Keratinocyte (primary cell): ENCODE measurements around the gene SLC10A4. TPM values are rescaled to one million over a fixed set of nuclear protein-coding genes. Genes with fewer than 3 reads are reported as not detected.

Source experiments
- DNase-seq: peaks from one replicate; pipeline ENCODE4 v3.0.0-alpha.2; 2011; ENCODE audit warnings: low read depth, missing footprints, low spot score
- FAIRE-seq: peaks from 2 replicates; lab custom pipeline; 2011; peaks lifted over from hg19 to GRCh38; lab: Jason Lieb, UNC
- H2AFZ ChIP-seq: 2 replicates; pipeline ENCODE4 v1.6.0; 2012; ENCODE audit warnings: low read length, control low read depth, inconsistent platforms; ENCODE audit not compliant: control insufficient read depth
- H3K27ac ChIP-seq: 2 replicates; pipeline ENCODE4 v1.5.1; 2011; ENCODE audit warnings: low read length; ENCODE audit not compliant: control insufficient read depth, insufficient read depth
- H3K27me3 ChIP-seq: 3 replicates; pipeline ENCODE4 v1.6.0; 2011; ENCODE audit warnings: low read length; ENCODE audit not compliant: control insufficient read depth, insufficient read depth; ENCODE audit errors: extremely low read depth
- H3K36me3 ChIP-seq, 2 experiments: 2 replicates in 1 of 2; 3 replicates in 1 of 2; pipeline ENCODE4 v1.5.1; 2011; ENCODE audit warnings: low read length in 2 of 2, mild to moderate bottlenecking in 1 of 2; ENCODE audit not compliant: control insufficient read depth in 2 of 2, insufficient read depth in 2 of 2; ENCODE audit errors: extremely low read depth in 1 of 2
- H3K4me1 ChIP-seq: 3 replicates; pipeline ENCODE4 v1.5.1; 2011; ENCODE audit warnings: low read length; ENCODE audit not compliant: control insufficient read depth, insufficient read depth; ENCODE audit errors: extremely low read depth
- H3K4me2 ChIP-seq: 3 replicates; pipeline ENCODE4 v1.6.0; 2011; ENCODE audit warnings: low read depth, low read length; ENCODE audit not compliant: control insufficient read depth, insufficient read depth; ENCODE audit errors: extremely low read depth
- H3K4me3 ChIP-seq, 3 experiments: fragments of 200-600 bp in 1 of 3; sonication (generic) in 1 of 3; 2 replicates in 2 of 3; 3 replicates in 1 of 3; pipeline ENCODE4 v1.5.1; 2011 to 2016; ENCODE audit warnings: low read length in 3 of 3, mild to moderate bottlenecking in 3 of 3, control low read depth in 2 of 3, inconsistent platforms in 1 of 3, low read depth in 1 of 3, mixed read lengths in 1 of 3, mixed run types in 1 of 3, moderate library complexity in 1 of 3; ENCODE audit not compliant: control insufficient read depth in 2 of 3, insufficient read depth in 2 of 3; ENCODE audit errors: extremely low read depth in 1 of 3
- H3K79me2 ChIP-seq: 2 replicates; pipeline ENCODE4 v1.6.0; 2012; ENCODE audit warnings: low read length; ENCODE audit not compliant: control insufficient read depth, insufficient read depth
- H3K9ac ChIP-seq: 3 replicates; pipeline ENCODE4 v1.6.0; 2011; ENCODE audit warnings: low read length; ENCODE audit not compliant: control insufficient read depth, insufficient read depth; ENCODE audit errors: extremely low read depth
- H3K9me1 ChIP-seq: 3 replicates; pipeline ENCODE4 v1.6.0; 2011; ENCODE audit warnings: low read length; ENCODE audit not compliant: control insufficient read depth, insufficient read depth; ENCODE audit errors: extremely low read depth
- H3K9me3 ChIP-seq: 2 replicates; pipeline ENCODE4 v1.5.1; 2012; ENCODE audit warnings: low read depth, low read length; ENCODE audit not compliant: control insufficient read depth
- H4K20me1 ChIP-seq: 3 replicates; pipeline ENCODE4 v1.6.0; 2011; ENCODE audit warnings: low read length; ENCODE audit not compliant: control insufficient read depth, insufficient read depth; ENCODE audit errors: extremely low read depth
- EZH2 ChIP-seq: IDR thresholded peaks from one replicate; pipeline ENCODE4 v1.6.1; 2012; ENCODE audit warnings: inconsistent platforms, mild to moderate bottlenecking, low read length, moderate library complexity
- dilution Hi-C: fragments of 300-500 bp; cut with MboI; formaldehyde crosslinking; loops from one replicate; pipeline ENCODE4 v1.7.0; 2020; ENCODE audit warnings: low sequenced_read_pairs; ENCODE audit not compliant: extremely low pct_ligation_motif_present
- polyA plus RNA-seq, 5 experiments: library from polyadenylated mRNA; depleted of rRNA in 3 of 5; stranded (reverse) in 3 of 5; stranded (forward) in 1 of 5; unstranded in 1 of 5; fragments of >200 nt; gene quantifications; 1 replicate in 1 of 5; 2 replicates in 3 of 5; 3 replicates in 1 of 5; pipeline versions ENCODE4 v1.2.1 to v1.2.3, GENCODE V29; 2011 to 2012; ENCODE audit warnings: missing spikeins in 2 of 5, low read depth in 1 of 5, low replicate concordance in 1 of 5
- TF ChIP-seq, protein P1 (sequence below), 3 experiments: IDR thresholded peaks in 1 of 3; conservative IDR thresholded peaks in 1 of 3; optimal IDR thresholded peaks in 1 of 3; 2 replicates in 2 of 3; 3 replicates in 1 of 3; pipeline versions ENCODE3 to v1.5.1; 2011; ENCODE audit warnings: low read length in 3 of 3, mild to moderate bottlenecking in 3 of 3, moderate library complexity in 2 of 3, control low read depth in 1 of 3, inconsistent platforms in 1 of 3; ENCODE audit not compliant: insufficient read depth in 2 of 3; ENCODE audit errors: extremely low read depth in 1 of 3

SLC10A4 gene
- polyA plus RNA-seq, 1 donor (not counting 4 experiments of a cell fraction or from before 2014, with no cell fraction given), result 0.07 TPM

DNA sequence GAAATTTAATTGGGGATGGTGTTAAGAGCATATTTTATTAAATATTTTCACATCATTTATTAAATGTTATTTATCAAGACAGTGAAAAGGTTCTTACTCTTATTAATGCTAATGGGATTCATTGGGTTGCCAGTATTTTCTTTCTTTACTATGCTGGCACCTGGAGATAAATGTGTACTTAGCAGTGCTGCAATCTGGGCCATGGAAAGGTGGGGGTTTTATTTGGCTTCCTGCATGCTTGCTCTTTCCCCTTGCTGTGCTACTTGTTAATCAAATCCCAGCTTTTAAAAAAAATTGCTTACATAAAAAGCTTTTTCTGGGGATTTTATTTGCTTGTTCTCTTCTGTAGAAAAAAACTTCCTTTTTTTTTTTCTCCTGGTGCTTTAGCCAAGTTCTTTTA, 55.2 kb downstream of the SLC10A4 start:
- Histone ChIP-seq H3K9ac (no peak overlapping the region), H3K4me1 (no peaks in the 10 kb centered on the region), H3K79me2 (no peaks in the 10 kb centered on the region), H3K9me1 (no peaks in the 10 kb centered on the region), H3K27me3 (no peaks in the 10 kb centered on the region), H2AFZ (no peak overlapping the region), H3K36me3 (peaks cover 19 to 30% of the 10 kb centered on the region in 2 experiments), H3K27ac (no peak overlapping the region), H3K4me2 (no peak overlapping the region), H3K9me3 (no peaks in the 10 kb centered on the region), H3K4me3 (no peak overlapping the region), H4K20me1 (no peaks in the 10 kb centered on the region)
- TF ChIP-seq, protein P1, sequence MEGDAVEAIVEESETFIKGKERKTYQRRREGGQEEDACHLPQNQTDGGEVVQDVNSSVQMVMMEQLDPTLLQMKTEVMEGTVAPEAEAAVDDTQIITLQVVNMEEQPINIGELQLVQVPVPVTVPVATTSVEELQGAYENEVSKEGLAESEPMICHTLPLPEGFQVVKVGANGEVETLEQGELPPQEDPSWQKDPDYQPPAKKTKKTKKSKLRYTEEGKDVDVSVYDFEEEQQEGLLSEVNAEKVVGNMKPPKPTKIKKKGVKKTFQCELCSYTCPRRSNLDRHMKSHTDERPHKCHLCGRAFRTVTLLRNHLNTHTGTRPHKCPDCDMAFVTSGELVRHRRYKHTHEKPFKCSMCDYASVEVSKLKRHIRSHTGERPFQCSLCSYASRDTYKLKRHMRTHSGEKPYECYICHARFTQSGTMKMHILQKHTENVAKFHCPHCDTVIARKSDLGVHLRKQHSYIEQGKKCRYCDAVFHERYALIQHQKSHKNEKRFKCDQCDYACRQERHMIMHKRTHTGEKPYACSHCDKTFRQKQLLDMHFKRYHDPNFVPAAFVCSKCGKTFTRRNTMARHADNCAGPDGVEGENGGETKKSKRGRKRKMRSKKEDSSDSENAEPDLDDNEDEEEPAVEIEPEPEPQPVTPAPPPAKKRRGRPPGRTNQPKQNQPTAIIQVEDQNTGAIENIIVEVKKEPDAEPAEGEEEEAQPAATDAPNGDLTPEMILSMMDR (optimal IDR thresholded peaks at IDR 0.05 in 1 of 3, IDR thresholded peaks at IDR 0.05 in 1 of 3, conservative IDR thresholded peaks at IDR 0.05 in 1 of 3; ENCODE audit: extremely low read depth in 1 of 3, insufficient read depth in 2 of 3, low read length in 3 of 3), result no peak
- no peak for TF ChIP-seq EZH2
- dilution Hi-C loops, result no loop called here
- FAIRE-seq (no peak), DNase-seq (no peak)

Other genes with a start within 250 kb of the SLC10A4 start
- gene TEC, start 213.5 kb upstream of the SLC10A4 start, polyA plus RNA-seq, result 0.20 to 0.39 TPM (median 0.26 TPM) in 3 replicates
- 57.0 to 72.4 TPM (median 69.1 TPM) in 3 replicates for gene SLAIN2, start 141.8 kb upstream of the SLC10A4 start, polyA plus RNA-seq
- not detected in 3 replicates for gene ZAR1, start 6.9 kb downstream of the SLC10A4 start, polyA plus RNA-seq